OCI-M2 (cell line): ENCODE measurements around the gene HS6ST2.

Source experiments
- DNase-seq: peaks from one replicate; lab custom pipeline; 2025; ENCODE audit not compliant: unreplicated experiment; lab: John Stamatoyannopoulos, UW

The HS6ST2 gene

DNA sequence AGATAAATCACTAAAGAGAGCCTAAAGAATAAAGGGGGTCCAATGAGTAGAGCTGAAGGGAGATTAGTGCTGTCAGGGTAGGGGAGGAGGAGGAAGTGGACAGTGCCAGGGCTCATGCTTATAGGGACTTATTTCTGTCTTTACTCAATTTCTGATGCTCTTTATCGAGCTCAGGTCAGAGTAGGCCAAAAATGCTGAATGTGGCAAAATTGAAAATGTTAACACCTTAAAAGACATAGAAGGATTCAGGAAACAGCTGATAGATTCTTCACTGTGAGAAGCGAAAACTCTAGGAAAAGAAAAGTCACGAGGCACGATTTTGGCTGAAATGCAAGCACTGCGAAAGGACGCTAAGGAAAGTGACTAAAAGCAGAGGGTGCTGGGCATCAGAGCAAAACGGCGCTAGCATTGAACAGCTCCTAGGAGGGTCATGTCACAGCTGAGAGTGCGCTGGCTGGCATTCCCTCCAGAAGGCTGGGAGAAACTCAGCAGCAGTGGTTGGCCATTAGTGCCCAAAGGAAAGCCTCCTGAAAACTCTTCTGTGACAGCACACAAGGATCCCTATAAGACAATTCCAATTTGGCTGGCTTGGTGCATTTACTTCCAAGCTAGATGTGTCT lies 150.9 kb downstream of the HS6ST2 start:
- no peak for DNase-seq

DNA sequence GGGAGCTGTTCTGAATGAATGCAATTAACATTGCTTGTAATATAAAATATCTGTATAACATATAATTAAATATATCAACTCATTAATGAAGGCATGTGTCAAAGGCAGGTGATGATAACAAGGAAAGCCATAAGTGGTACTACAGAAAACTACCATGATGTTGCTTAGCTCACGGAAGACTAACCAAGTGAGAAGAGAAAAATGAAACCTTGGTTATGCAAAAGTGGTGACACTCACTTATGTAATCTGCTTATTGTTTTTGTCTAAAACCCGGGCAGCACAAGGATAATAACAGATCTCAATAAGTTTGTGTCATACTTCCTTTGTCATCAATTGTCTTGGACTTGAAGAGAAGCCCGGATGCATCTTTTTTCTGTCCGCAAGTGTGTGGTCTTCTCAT lies 156.4 kb downstream of the HS6ST2 start:
- no peak for DNase-seq

DNA sequence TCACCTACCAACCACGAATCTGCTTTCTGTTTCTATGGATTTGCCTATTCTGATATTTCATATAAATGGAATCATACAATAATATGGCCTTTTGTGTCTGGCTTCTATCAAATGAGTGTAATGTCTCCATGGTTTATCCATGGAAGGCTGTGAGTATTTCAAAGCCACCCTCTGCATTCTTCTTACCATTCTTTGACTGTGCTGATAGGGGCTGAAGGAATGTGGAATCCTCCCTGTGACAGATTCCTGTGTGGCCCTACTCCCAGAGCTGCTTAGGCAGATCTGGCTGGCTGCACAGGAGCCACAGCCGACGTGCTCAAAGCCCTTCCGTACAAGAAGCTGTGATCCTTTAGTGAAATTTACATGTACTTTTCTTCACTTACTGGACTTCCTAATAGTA lies 163.2 kb downstream of the HS6ST2 start:
- no peak for DNase-seq

DNA sequence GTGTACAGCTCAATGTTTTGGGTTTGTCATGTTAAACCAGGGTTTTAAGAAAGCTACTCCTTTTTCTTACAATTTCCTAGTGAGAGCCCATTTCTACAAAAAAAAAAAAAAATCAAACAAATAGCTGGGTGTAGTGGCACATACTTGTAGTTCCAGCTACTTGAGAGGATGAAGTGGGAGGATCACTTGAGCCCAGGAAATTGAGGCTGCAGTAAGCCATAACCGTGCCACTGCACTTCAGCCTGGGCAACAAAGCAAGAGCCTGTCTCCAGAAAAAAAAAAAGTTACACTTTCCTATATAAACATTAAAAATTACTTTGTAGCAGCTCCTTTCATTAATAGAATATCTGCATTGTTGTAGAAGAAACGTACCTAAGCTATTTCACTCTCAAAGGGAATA lies 166.7 kb downstream of the HS6ST2 start:
- no peak for DNase-seq

DNA sequence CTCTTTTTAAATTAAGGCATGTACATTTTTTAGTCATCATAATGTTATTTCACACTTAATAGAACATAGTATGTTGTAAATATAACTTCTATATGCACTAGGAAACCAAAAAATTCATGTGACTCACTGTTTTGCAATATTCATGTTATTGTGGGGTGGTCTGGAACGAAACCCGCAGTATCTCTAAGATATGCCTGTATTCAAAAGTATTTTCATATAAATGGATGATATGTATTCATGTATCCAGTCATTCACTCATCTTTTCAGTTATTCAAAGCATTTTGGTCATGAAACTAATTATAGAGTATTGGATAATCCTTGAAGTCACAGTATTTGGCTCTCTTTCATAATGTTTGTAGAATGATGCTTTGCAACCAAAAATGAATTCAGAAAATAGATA lies 168.1 kb downstream of the HS6ST2 start:
- DNase-seq = no peak

DNA sequence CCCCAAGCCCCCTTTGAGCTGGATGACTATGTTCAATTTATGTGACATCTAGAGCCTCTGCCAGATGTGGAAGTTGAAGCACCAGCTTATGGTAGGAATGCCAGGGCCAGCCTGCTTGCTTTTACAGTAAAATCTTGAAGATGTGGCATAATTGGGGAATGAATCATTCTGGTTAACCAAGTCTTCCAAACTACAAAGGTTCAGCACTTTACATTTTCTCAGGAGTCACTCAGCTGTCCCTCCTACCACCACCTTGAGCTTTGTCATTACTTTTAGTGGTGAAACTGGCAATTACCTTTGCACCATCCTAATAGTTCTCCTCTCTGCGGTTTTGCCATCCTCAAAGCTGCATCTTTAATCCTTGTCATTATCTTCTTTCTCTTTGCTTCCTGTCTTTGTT lies 172.2 kb downstream of the HS6ST2 start:
- DNase-seq = no peak

GRCh38 chrX:132778917-132779316 lies 179.5 kb downstream of the HS6ST2 start:
- no peak for DNase-seq

DNA sequence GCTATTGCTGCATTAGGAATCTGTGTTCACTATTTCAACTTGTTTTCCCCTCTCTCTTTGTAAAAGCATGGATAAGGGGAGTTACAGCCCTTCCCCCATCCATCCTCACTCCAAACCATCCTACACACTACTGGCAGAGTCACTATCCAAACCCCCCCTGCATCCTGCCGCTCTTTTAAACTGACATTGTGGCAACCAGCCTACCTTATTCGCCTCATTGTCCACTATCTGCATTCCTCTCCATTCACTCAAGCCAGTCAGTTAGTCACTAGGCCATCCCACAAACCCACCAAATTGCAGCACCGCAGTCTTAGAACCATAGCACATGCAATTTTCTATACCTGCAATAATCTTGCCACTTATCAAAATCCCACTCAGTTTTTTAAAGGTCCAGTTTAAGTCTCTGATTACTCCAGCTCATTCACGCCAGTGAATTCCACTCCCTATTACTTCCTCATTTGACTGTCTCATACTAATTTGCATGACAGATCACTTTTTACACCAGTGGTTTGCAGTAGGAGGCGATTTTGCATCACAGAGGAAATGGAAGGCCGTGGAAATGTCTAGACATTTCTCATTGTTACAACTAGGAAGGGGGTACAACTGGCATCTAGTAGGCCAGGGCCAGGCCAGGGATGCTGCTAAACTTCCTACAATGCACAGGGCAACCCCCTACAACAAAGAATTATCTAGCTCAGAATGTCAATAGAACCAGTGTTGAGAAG lies 181.8 kb downstream of the HS6ST2 start:
- DNase-seq = no peak

DNA sequence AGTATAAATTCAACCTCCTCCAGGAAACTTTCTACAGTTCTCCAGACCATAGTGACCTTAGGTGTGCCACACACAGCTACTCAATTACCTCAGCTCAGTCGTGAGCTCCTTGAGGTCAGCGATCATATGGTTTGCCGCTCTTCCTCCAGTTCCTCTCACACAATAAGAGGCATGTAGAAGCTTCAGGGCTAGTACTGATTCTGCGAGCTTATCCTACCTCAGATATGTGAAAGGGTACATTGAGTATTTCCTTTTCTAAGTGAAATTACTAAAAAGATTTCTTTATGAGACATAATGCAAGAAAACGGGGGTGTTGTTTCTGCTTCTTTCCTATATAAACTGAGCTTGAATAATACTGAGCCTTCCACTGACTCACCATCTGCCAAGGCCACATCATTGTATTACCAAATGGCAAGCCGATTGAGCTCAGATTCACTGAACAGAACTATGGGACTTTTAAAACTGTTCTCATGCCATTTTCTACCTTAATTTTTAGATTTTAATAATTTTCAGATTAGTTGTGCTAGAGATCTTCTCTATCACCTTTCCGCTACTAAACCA lies 183.1 kb downstream of the HS6ST2 start:
- DNase-seq = no peak

- no peak for DNase-seq
Measured at GRCh38 chrX:132774010-132774714, 184.3 kb downstream of the HS6ST2 start.

- DNase-seq = no peak
Measured at GRCh38 chrX:132769609-132770008, 188.8 kb downstream of the HS6ST2 start.

GRCh38 chrX:132766452-132766851 lies 192.0 kb downstream of the HS6ST2 start:
- no peak for DNase-seq

DNA sequence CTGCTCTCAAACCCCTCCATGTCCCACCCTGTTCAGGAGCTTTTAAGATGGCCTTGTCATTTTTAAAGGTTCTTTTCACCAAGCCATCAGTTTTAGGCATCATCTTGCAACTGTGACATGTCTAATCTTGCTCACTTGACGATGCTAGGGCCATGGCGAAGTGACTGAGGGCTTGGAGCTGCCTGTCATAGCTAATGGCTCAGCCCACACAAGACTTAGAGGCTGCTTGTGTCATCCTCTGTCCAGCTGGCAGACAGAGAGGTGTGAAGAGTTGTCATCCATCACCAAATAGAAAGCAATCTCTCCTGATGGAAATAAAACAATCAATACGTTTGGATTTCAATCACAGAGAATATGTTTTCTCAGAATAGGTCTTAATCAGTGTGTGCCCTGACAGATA lies 194.9 kb downstream of the HS6ST2 start:
- DNase-seq = no peak

GRCh38 chrX:132758759-132759158 lies 199.7 kb downstream of the HS6ST2 start:
- no peak for DNase-seq

DNA sequence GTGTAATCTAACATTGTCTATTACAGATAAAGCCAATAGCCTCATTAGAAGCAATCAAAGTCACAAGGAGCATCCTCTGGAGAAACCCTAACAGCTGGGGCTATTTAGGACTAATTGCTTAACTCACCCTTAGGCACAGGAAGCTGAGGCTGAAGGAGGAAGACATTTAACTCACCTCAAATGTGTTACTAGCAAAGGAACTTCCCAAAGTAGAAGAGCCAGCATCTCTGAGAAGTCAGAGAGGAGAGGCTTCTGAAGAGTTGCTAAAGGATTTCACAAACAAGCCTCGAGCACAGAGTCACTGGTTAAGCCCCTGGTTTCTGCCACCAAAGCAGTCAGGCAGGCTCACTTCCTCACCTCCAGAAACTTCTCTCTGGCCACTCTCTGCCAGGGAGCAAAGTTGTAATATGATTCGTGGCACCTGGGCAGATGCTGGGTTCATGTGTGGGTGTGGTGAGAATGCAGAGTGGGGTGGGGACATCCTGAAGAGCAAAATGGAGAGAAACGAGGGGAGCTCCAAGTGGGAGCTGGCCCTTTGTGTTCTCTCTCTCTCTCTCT lies 201.3 kb downstream of the HS6ST2 start:
- DNase-seq = no peak

DNA sequence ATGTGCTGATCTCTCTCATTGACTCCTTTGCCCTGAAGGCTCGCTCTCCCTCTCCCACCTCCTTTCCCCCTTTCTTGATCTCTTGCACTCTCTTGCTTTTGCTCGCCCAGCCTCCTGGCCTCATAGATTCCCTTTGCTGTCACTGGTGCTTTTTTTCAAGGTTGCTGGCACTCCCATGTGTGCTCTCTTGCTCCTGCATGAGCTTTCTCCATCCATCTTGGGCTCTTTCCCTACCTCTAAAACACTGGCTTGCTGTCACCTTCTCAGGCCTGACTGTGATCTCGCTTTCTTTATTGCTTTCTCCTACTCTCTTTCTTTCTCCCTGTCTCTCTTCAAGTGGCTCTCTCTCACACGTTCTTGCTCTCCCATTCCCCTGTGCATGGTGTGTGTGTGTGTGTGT lies 202.0 kb downstream of the HS6ST2 start:
- DNase-seq = no peak

- no peak for DNase-seq
Measured at GRCh38 chrX:132751063-132751690, 207.3 kb downstream of the HS6ST2 start.

GRCh38 chrX:132750331-132751062 lies 207.9 kb downstream of the HS6ST2 start:
- no peak for DNase-seq

GRCh38 chrX:132749406-132749805 lies 209.0 kb downstream of the HS6ST2 start:
- no peak for DNase-seq

DNA sequence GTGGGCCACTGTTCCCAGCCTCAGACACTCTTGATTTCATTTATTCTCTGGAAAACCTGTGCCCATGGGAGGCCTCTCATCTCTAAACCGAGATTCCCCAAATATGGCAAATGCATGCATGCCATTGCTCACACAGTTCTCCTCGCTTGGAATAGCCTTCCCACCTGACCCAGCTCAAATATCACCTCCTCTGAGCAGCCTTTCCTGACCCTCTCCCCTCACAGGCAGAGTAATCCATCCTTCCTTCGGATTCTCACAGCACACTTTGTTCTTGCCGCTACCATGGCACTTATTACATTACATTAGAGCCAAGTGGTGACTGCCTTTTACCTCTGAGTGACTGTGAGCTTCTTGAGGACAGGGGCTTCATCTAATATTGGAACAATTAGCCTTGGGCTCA lies 209.5 kb downstream of the HS6ST2 start:
- no peak for DNase-seq

- no peak for DNase-seq
Measured at GRCh38 chrX:132748268-132748667, 210.2 kb downstream of the HS6ST2 start.
